Measurements from ENCODE around the gene GPSM3. TPM values are rescaled to one million over a fixed set of nuclear protein-coding genes. Genes with fewer than 3 reads are reported as not detected.
A peak's percentile ranks its signal among the peaks of the same experiment; 100 is the strongest.
"Not testable (repeated sequence)": the region's sequence is repeated elsewhere in the genome, so short reads cannot be mapped to it uniquely, and the experiment has no call there.

Gene GPSM3, protein sequence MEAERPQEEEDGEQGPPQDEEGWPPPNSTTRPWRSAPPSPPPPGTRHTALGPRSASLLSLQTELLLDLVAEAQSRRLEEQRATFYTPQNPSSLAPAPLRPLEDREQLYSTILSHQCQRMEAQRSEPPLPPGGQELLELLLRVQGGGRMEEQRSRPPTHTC
- 6.3 TPM for total RNA-seq
- long read RNA-seq, partial matches to known transcripts = 1 of 1 reads
- long read RNA-seq, other reads (novel, unspliced or antisense) = 0 of 1 reads

DNA sequence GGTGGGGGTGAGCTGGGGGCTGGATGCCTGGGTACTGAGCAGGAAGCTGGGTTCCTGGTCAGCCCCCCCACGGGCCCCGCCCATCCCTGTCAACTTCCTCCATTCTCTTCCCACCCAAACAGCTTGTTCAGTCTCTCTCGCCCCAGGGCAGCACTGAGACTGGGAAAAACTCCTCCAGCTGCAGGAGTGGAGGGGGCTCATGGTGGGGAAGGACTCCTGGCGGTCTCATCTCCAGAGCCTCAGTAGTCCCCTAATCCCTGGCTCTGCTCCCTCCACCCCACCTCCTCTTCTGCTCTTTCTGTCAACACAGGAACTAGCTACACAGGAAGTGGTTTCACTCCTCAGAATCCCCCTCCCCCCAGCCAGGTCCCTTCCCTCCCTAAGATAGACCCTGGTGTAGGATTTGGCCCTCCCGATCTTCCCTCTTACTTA is at the start of gene GPSM3:
TSS of gene GPSM3 (minus strand) at position 36 of the 432 bp plus-strand sequence. CDS start 130 bp downstream, outside the sequence.
- no peak for ATAC-seq
- peak; percentile 88 for DNase-seq (ENCODE audit: missing footprints)
- intact Hi-C loops (cut with DNase I) = loop anchor here (10.0 kb wide), 1 partner anchor 1012 kb away; the partner anchor contains the start of genes HSD17B8, RING1, RXRB and SLC39A7

GRCh38 chr6:32240686-32241085 is 48.2 kb upstream of the GPSM3 start:
- intact Hi-C loops (cut with DNase I) = loop anchor here (10.0 kb wide), 1 partner anchor 126 kb away; no protein-coding TSS in a partner anchor

DNA sequence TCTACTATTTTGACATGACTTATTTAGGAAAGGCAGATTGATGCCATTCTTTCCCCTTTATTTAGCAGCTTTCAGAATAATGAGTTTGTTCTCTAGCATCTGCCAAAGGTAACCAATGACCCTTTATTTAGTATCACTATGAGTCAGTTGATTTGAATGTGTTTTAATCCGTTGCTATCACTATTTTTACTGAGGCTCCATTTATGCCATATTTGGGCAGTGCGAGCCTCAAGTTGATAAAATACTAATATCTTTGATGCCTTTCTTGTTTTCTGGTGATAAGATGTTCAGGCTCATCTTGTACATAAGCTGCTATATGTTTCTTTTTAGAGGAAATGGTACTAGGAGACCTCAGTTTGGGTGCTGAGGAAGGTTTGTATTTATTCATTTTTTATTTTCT is 47.0 kb upstream of the GPSM3 start:
- DNase-seq (ENCODE audit: missing footprints) = no peak
- no peak for ATAC-seq
- intact Hi-C loops (cut with DNase I) = no loop called here

More at GRCh38 chr6:32240686-32241085, 48.2 kb upstream of the GPSM3 start:
- no peak for DNase-seq (ENCODE audit: missing footprints)
- no peak for ATAC-seq

DNA sequence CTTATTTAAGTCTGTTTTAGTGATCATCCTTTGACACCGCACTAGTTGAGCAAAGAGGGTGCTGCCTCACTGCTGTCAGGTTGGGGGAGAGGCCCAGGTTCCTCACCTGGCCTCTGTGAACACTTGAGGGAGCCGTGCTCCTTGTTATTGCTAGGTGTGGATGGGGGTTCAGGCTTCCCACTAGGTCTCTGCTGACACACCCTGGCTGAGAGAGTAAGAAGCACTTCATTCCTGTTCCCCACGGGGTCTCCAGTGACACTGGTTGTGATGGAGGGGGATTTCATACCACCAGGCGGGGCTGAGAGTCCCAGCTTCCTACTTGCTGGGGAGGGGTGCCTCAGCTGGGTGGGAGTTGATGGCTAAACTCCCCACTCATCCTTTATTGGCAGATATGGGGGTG is 42.5 kb upstream of the GPSM3 start:
- ATAC-seq (no peak), DNase-seq (ENCODE audit: missing footprints) (no peak)
- intact Hi-C loops (cut with DNase I) = no loop called here

- intact Hi-C loops (cut with DNase I) = no loop called here
- no peak for ATAC-seq
- DNase-seq (ENCODE audit: missing footprints) = no peak
Observed at GRCh38 chr6:32226434-32226833, 34.0 kb upstream of the GPSM3 start.

DNA sequence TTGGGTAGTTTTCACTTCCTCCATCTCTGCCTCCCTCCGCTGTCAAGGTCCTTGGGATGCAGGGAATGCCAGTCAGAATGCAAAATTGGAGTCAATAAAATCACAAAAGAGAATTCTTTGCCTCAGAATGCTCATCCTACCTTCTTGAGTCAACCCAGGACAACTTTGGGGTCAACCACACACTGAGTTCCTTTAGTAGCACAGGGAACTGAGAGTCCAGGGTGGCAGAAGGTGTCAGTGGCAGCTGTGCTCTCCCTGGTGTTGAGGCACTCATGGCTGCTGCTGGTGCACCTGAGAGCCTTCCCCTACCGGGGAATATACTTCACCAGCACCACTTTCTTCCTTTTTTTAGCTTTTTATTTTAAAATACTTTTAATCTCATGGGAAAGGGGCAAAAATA is 32.3 kb upstream of the GPSM3 start:
- DNase-seq (ENCODE audit: missing footprints) (no peak), ATAC-seq (no peak)
- intact Hi-C loops (cut with DNase I) = no loop called here

DNA sequence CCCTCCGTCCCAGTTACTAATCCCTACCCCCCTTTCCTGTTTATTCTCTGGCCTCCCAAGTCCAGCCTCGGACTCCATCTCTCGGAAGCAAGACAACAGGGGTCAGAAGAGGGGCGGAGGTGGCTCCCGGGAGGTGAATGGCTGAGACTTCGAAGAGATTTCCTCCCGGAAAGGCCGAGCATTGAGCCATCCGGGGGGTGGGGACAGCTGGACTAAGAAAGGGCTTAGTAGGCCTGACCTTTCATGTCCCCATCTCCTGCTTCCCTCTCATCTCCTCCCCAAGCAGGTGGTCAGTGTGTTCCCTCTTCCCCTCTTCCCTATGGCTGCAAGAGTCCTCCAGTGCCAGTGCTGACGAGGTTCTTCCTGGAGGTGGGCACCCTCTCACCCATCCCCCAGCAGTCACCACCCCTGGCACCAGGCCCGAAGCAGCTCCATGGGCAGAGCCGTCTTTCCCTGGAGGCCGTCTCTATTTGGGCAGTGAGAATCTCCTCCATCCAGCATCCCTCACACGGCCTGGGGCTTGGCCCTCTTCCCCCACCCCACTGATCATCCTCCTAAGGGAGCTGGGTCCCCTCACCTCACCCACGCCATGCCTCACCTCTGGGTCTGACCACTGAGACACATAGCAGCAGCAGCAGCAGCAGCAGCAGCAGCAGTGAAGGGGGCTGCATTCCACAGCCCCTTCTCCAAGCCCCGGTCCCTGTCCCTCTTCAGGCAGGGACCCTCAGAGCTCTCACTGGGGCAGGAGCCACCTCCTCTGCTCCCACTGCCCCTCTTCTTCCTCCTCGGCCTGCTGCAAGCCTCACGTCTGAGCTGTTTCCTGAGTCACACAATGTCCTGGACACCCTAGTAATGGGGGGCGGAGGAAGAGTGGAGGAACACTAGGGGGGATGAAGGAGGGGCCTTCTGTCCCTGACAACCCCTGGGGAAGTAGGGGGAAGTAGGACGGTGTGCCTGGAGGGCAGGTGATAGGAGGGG is 31.1 kb upstream of the GPSM3 start, which contains the start of gene NOTCH4:
TSS of gene NOTCH4 (minus strand) at position 810 of the 978 bp plus-strand sequence. CDS start at position 671, 139 bp downstream.
- ATAC-seq (peak; percentile 33), DNase-seq (ENCODE audit: missing footprints) (no peak)
- intact Hi-C loops (cut with DNase I) = no loop called here

DNA sequence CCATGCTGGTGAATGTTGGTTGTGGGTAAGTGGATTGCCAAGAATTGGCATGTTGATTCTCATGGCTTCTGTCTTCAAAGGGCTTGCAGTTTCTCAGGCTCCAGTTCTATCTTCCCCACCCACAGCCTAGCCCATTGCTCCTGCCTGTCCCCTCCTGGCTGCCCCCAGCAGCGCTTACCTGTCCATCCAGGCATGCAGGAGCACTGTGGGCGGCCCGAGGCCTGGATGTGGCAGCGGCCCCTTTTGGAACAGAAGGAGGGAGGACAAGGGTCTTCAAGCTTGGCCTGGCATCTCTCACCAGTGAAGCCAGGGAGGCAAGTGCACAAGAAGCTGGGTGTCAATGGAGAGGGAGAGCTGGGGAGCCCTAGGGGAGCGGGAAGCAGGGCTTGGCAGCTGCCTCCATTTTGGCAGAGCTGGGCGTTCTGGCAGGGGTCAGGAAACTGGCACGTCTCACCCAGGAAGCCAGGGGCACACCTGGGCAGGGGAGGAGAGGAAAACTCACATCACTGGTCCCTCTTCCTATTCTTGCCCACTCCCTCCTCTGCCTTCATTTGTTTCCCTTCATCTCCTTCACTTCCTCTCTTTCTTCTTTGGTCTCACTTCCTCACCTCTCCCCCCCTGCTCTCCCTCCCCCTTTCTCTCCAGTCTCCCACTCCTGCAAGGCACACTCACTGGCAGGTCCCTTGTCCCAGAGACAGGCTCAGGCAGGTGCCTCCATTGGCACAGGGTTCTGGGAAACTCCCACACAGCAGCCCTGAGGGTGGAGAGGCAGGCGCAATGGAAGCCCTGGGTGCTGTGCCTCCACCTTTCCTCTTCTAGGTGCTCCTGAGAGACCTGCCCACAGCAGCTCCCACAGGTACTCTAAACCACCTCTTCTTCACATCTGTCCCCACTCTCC is 30.1 kb upstream of the GPSM3 start:
- ATAC-seq (no peak), DNase-seq (ENCODE audit: missing footprints) (no peak)
- intact Hi-C loops (cut with DNase I) = no loop called here

DNA sequence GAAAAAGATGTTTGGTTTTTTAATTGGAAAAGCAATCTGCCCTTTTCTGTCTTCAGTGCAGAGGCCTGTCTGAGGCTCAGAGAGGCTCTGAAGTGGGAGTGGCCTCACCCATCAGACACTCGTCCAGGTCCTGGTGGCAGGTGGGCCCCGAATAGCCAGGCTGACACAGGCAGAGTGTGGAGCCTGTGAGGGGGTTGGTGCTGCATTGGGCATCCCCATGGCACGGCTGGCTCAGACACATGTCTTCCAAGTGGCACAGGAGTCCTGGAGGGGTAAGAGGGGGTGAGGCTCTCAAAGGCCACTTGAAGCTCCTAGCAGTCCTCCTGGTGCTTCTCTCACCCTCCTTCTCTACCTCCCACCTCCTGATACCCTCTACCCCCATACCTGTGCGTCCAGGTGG is 27.6 kb upstream of the GPSM3 start:
- intact Hi-C loops (cut with DNase I) = no loop called here
- ATAC-seq (no peak), DNase-seq (ENCODE audit: missing footprints) (no peak)

DNA sequence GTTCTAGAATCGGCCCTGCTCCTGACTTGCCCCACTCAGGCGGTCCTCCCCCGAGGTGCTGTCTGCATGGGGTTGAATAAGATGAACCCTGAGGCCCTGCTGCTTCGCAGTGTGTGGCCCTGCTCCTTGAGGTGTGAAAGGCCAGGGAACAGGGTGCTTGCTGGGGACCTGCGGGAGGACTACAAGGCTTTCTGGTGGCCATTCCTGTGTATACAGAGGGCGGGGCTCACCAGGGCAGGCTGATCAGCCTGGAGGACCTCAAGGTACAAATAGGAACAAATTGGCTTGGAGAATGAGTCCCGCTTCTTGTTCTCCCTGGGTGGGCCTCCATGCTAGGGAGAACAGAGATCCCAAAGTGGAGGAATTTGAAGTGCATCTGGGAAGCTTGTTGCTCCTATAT is 25.7 kb upstream of the GPSM3 start:
- intact Hi-C loops (cut with DNase I) = no loop called here
- ATAC-seq (no peak), DNase-seq (ENCODE audit: missing footprints) (no peak)

DNA sequence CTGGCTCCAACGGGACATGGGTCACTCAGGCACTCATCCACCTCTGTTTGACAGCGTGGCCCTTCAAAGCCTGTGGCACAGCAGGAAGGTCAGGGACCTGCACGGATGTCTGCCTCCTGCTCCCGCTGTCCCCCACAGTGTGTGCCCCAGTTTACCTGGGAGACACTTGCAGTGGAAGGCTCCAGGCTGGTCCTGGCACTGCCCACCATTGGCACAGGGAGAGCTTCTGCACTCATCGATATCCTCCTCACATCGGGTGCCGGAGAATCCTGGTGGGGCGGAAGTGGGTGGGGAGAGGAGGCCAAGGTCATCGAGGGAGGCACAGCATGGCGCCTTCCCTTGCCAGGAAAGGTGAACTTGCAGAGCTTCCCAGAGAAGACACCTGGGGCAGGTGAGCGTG is 24.6 kb upstream of the GPSM3 start:
- no peak for DNase-seq (ENCODE audit: missing footprints)
- ATAC-seq = no peak
- intact Hi-C loops (cut with DNase I) = no loop called here

GRCh38 chr6:32216285-32216684 is 23.8 kb upstream of the GPSM3 start:
- ATAC-seq (no peak), DNase-seq (ENCODE audit: missing footprints) (no peak)
- intact Hi-C loops (cut with DNase I) = no loop called here

DNA sequence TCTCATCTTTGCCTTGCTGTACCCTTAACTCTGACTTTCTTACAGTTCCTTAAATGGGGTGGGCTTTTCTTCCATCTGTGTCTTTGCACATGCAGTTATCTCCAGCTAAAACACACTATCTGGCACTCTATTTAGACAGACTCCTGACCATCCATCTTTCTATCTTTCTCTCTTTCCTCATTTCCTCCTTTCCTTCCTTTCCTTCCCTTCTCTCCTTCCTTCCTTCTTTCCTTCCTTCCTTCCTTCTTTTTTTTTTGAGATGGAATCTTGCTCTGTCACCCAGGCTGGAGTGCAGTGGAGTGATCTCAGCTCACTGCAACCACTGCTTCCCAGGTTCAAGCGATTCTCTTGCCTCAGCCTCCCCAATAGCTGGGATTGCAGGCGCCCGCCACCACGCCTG is 23.2 kb upstream of the GPSM3 start:
- DNase-seq (ENCODE audit: missing footprints) = no peak
- intact Hi-C loops (cut with DNase I) = no loop called here

GRCh38 chr6:32214126-32214525 is 21.7 kb upstream of the GPSM3 start:
- DNase-seq (ENCODE audit: missing footprints) (no peak), ATAC-seq (no peak)
- intact Hi-C loops (cut with DNase I) = no loop called here

More for the DNA sequence above, 23.2 kb upstream of the GPSM3 start:
- no peak for ATAC-seq

- no peak for ATAC-seq
- intact Hi-C loops (cut with DNase I) = no loop called here
- no peak for DNase-seq (ENCODE audit: missing footprints)
Observed at GRCh38 chr6:32213649-32214048, 21.2 kb upstream of the GPSM3 start.

DNA sequence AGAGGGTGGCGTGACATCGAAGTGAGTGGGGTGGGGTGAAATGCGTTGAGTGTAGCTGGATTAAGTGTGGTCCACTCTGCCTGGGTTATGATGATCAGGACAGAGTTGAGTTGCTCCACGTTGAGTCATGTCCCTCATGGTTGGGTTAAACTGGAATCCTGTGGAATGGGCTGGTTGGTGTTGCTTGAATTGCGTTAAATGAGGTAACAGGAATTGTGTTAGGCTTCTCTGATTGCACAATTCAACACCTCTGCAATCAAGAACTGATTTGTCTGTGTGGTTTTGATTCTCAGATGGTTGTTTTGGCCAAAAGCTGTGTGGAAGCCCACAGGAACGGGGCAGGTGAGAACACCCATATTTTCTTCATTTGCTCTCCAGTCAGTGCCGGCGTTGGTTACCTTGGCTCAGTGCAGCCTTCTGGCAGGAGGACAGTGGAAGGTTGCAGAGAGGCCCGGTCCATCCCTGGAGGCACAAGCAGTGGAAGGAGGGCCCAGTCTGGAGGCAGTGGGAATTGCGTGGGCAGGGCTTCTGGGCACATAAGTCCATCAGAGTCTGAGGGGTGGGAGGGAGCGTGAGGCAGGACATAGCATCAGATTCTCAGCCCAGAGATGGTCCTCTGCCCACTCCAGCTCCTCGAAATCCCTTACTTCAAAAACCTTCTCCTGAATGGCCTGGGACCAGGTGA is 19.8 kb upstream of the GPSM3 start:
- ATAC-seq (no peak), DNase-seq (ENCODE audit: missing footprints) (no peak)
- intact Hi-C loops (cut with DNase I) = no loop called here

DNA sequence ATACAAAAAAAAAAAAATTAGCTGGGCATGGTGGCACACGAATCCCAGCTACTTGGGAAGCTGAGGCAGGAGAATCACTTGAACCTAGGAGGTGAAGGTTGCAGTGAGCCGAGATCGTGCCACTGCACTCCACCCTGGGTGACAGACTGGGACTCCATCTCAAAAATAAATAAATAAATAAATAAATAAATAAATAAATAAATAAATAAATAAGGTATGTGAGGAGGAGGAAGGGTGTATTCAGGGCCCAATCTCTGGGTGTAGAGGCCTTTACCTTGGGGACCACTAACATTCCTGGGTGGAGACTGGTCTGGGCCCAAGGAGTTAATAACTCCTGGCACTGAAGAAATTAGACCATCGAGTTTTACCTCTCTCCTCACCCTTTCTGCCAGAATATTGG is 19.0 kb upstream of the GPSM3 start:
- DNase-seq (ENCODE audit: missing footprints); intact Hi-C loops (cut with DNase I); ATAC-seq: not testable (repeated sequence)

- intact Hi-C loops (cut with DNase I) = no loop called here
- no peak for ATAC-seq
- DNase-seq (ENCODE audit: missing footprints) = no peak
Observed at GRCh38 chr6:32210191-32210601, 17.8 kb upstream of the GPSM3 start.
